Measurements from ENCODE around the gene UBAC2. TPM values are rescaled to one million over a fixed set of nuclear protein-coding genes. Genes with fewer than 3 reads are reported as not detected.

Gene UBAC2
- total and polyA plus RNA-seq, 11 donors, result 32.6 to 66.9 (median 48.5) TPM

DNA sequence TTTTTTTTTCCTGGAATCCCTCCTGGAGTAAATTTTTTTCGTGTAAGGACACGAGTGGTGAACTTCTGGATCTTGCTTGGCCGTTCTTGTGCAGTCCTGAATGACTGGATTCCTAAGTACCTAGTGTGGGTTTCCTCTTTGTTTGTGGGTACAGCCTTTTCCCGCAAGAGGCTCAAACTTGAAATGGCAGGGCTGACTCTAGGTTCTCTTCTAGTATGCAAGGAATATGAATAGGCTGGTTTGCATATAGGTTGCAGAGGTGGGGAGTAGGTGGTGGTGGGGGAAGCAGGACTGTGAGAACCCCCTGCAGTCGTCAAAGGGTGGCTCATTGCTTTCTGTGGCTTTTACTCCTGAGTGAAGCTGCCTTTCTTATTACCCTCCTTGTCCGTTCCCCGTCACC lies 13.6 kb downstream of the UBAC2 start:
- TF ChIP-seq, protein P1, sequence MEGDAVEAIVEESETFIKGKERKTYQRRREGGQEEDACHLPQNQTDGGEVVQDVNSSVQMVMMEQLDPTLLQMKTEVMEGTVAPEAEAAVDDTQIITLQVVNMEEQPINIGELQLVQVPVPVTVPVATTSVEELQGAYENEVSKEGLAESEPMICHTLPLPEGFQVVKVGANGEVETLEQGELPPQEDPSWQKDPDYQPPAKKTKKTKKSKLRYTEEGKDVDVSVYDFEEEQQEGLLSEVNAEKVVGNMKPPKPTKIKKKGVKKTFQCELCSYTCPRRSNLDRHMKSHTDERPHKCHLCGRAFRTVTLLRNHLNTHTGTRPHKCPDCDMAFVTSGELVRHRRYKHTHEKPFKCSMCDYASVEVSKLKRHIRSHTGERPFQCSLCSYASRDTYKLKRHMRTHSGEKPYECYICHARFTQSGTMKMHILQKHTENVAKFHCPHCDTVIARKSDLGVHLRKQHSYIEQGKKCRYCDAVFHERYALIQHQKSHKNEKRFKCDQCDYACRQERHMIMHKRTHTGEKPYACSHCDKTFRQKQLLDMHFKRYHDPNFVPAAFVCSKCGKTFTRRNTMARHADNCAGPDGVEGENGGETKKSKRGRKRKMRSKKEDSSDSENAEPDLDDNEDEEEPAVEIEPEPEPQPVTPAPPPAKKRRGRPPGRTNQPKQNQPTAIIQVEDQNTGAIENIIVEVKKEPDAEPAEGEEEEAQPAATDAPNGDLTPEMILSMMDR (IDR thresholded peaks at IDR 0.05), result no peak
- no peak for TF ChIP-seq POLR2A (IDR thresholded peaks at IDR 0.05)
- Histone ChIP-seq H3K36me3 (peaks cover 0 to 4% (median 0%) of the 10 kb centered on the region in 9 donors), H3K27ac (peak overlapping the region in 3 of 12 donors; percentile 28 to 50 (median 47)), H3K4me1 (peaks cover 0 to 67% (median 27%) of the 10 kb centered on the region in 12 donors), H3K9me3 (no peaks in the 10 kb centered on the region), H3K27me3 (no peaks in the 10 kb centered on the region), H3K4me3 (no peak overlapping the region)
- DNase-seq (no peak), ATAC-seq (no peak)
- 70 to 78% (median 73%) methylated on average over 7 of the region's 7 CpGs for WGBS, 4 donors
- intact Hi-C loops (cut with DNase I), result no loop called here

DNA sequence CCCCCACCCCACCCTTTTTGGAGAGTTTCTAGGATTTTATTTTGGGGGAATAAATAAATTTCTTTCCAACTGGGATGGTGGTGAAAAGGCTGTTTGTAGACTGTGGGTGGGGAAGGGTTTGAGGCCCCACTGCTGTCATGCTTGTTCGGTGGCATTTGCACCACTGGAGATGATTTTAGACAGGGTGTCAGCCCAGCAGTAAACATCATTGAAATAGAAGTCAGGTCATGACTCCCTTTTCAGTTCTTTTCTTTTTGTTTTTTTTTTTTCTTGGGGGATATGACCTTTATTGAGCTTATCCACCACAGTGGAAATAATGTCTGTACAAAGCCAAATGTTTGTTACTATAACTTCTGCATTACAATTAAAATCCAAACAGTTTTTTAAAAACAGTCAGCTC lies 14.1 kb downstream of the UBAC2 start:
- no peaks in the 10 kb centered on the region for H3K9me3 ChIP-seq
- no peak for TF ChIP-seq POLR2A (IDR thresholded peaks at IDR 0.05)
- TF ChIP-seq, protein P1 (IDR thresholded peaks at IDR 0.05), result no peak
- H3K27me3 ChIP-seq, result no peaks in the 10 kb centered on the region
- H3K4me3 ChIP-seq, result no peak overlapping the region
- H3K4me1 ChIP-seq, result peaks cover 0 to 72% (median 29%) of the 10 kb centered on the region in 12 donors
- peak overlapping the region in 8 of 12 donors; percentile 22 to 54 (median 44) for H3K27ac ChIP-seq
- ATAC-seq, result no peak
- intact Hi-C loops (cut with DNase I), result no loop called here
- H3K36me3 ChIP-seq, result peaks cover 0 to 4% (median 0%) of the 10 kb centered on the region in 9 donors
- WGBS, 4 donors, result 44 to 67% (median 56%) methylated on average over 1 of the region's 1 CpG
- DNase-seq, result no peak

DNA sequence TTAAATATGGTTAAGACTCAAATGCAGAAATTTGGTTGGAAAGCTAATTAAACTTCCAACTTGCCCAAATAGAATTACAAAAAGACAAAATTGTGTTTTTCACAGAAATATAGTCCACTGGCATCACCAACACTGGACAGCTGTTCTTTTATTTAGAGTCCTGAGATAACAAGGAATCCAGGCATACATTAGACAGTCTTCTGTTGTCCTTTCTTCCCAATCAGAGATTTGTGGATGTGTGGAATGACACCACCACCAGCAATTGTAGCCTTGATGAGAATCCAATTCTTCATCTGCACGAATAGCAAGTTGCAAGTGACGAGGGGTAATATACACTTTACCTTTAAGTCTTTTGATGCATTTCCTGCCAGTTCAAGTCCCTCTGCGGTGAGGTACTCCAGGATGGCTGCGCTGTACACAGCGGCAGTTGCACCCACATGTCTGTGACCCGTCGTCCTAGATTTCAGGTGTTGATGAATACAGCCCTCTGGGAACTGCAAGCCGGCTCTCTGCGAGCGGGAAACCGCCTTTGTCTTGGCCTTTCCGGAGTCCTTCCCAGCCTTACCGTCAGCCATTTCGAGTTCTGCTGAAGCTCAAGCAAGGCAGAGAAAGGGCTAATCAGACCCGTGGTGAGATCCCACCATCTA lies 14.7 kb downstream of the UBAC2 start:
- peak in 2 of 4 donors; percentile 17 to 44 for ATAC-seq
- Histone ChIP-seq H3K4me1 (peaks cover 0 to 78% (median 32%) of the 10 kb centered on the region in 12 donors), H3K9me3 (no peaks in the 10 kb centered on the region), H3K27me3 (no peaks in the 10 kb centered on the region), H3K36me3 (peaks cover 0 to 4% (median 0%) of the 10 kb centered on the region in 9 donors), H3K27ac (peak overlapping the region in 9 of 12 donors; percentile 19 to 54 (median 41)), H3K4me3 (peak overlapping the region in 3 of 12 donors; percentile 9 to 39 (median 13))
- DNase-seq, result peak in 2 of 5 donors; percentile 34 to 56
- no peak for TF ChIP-seq POLR2A (IDR thresholded peaks at IDR 0.05)
- TF ChIP-seq, protein P1 (IDR thresholded peaks at IDR 0.05), result no peak
- WGBS, 4 donors, result 71 to 76% (median 74%) methylated on average over 15 of the region's 15 CpGs
- intact Hi-C loops (cut with DNase I), result no loop called here

DNA sequence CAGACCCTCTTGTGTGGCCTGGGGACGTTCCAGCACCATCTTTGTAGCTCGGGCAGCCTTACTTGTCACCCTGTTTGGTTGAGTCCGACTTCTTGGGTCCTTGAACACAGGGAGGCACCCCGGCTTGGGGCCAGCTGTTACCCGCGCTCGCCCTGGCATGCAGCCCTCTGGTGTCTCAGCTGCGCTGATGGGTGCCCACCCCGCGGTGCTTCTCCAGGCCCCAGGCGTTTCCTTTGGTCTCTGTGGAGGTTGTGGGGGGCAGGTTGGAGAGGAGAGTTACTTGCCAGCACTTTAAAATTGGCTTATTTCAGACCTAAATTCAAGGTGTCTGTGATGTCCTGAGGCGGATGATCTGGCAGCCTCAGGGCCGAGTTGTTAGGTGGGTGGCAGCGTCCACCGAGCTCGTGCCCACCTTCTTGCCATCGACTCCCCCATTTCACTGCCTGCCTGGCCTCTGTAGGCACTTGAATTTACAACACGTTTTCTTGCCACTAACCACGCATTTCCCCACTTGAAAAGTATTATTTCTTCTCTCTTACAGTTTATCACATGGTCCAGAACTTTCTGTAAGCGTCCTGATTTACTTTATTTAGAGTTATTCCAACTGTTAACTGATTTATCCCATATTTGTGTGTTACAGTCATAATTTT lies 16.9 kb downstream of the UBAC2 start:
- WGBS, 4 donors, result 79 to 85% (median 84%) methylated on average over 20 of the region's 20 CpGs
- intact Hi-C loops (cut with DNase I), result no loop called here
- Histone ChIP-seq H3K27me3 (no peaks in the 10 kb centered on the region), H3K4me1 (peaks cover 0 to 97% (median 40%) of the 10 kb centered on the region in 12 donors), H3K36me3 (peaks cover 0 to 4% (median 0%) of the 10 kb centered on the region in 9 donors), H3K4me3 (no peak overlapping the region), H3K27ac (peak overlapping the region in 11 of 12 donors; percentile 46 to 79 (median 65)), H3K9me3 (peaks cover 0 to 3% (median 0%) of the 10 kb centered on the region in 12 donors)
- DNase-seq, result peak in 1 of 5 donors; percentile 48
- peak in 1 of 4 donors; percentile 4 for ATAC-seq
- TF ChIP-seq POLR2A (IDR thresholded peaks at IDR 0.05), result no peak
- TF ChIP-seq, protein P1 (IDR thresholded peaks at IDR 0.05), result no peak

Data from heart left ventricle (tissue), 16 donors.